ENCODE results near the gene FBLN2. TPM values are rescaled to one million over a fixed set of nuclear protein-coding genes. Genes with fewer than 3 reads are reported as not detected.

FBLN2 gene
- total and polyA plus RNA-seq, 8 donors = 1.8 to 143 (median 11.9) TPM

GRCh38 chr3:13588993-13589392, 40.1 kb downstream of the FBLN2 start:
- 87 to 96% (median 92%) methylated on average over 4 of the region's 4 CpGs for WGBS, 5 donors

GRCh38 chr3:13590841-13591520, 42.1 kb downstream of the FBLN2 start:
- H3K36me3 ChIP-seq = no peaks in the 10 kb centered on the region
- WGBS, 5 donors = 89 to 97% (median 95%) methylated on average over 3 of the region's 3 CpGs
- H3K9me3 ChIP-seq = no peaks in the 10 kb centered on the region
- no peak for DNase-seq
- no peaks in the 10 kb centered on the region for H3K4me1 ChIP-seq
- intact Hi-C loops (cut with DNase I; ENCODE audit: low total_unique reads) = no loop called here
- H3K4me3 ChIP-seq = no peak overlapping the region
- TF ChIP-seq EP300 (IDR thresholded peaks at IDR 0.05) (no peak), POLR2AphosphoS5 (IDR thresholded peaks at IDR 0.05) (no peak), CTCF (IDR thresholded peaks at IDR 0.05) (no peak), POLR2A (IDR thresholded peaks at IDR 0.05) (no peak)
- no peak overlapping the region for H3K27ac ChIP-seq
- peaks cover 0 to 17% (median 12%) of the 10 kb centered on the region in 3 donors for H3K27me3 ChIP-seq

More at GRCh38 chr3:13588993-13589392, 40.1 kb downstream of the FBLN2 start:
- H3K27ac ChIP-seq = no peak overlapping the region
- H3K4me3 ChIP-seq = no peak overlapping the region
- DNase-seq = no peak
- intact Hi-C loops (cut with DNase I; ENCODE audit: low total_unique reads) = no loop called here
- H3K36me3 ChIP-seq = no peaks in the 10 kb centered on the region
- peaks cover 0 to under 1% (median 0%) of the 10 kb centered on the region in 3 donors for H3K27me3 ChIP-seq
- no peak for TF ChIP-seq POLR2A (IDR thresholded peaks at IDR 0.05)
- no peak for TF ChIP-seq EP300 (IDR thresholded peaks at IDR 0.05)
- TF ChIP-seq CTCF (IDR thresholded peaks at IDR 0.05) = no peak
- no peak for TF ChIP-seq POLR2AphosphoS5 (IDR thresholded peaks at IDR 0.05)
- no peaks in the 10 kb centered on the region for H3K4me1 ChIP-seq
- H3K9me3 ChIP-seq = no peaks in the 10 kb centered on the region

GRCh38 chr3:13593615-13594014, 44.7 kb downstream of the FBLN2 start:
- TF ChIP-seq EP300 (IDR thresholded peaks at IDR 0.05) (no peak), CTCF (IDR thresholded peaks at IDR 0.05) (no peak), POLR2A (IDR thresholded peaks at IDR 0.05) (no peak), POLR2AphosphoS5 (IDR thresholded peaks at IDR 0.05) (no peak)
- Histone ChIP-seq H3K27ac (no peak overlapping the region), H3K4me1 (no peaks in the 10 kb centered on the region), H3K4me3 (no peak overlapping the region), H3K27me3 (peaks cover 0 to 29% (median 12%) of the 10 kb centered on the region in 3 donors), H3K9me3 (no peaks in the 10 kb centered on the region), H3K36me3 (no peaks in the 10 kb centered on the region)
- WGBS, 5 donors = 89 to 94% (median 91%) methylated on average over 10 of the region's 10 CpGs
- no peak for DNase-seq
- intact Hi-C loops (cut with DNase I; ENCODE audit: low total_unique reads) = no loop called here

GRCh38 chr3:13594146-13594545, 45.2 kb downstream of the FBLN2 start:
- 70 to 86% (median 80%) methylated on average over 7 to 8 of the region's 8 CpGs for WGBS, 5 donors
- H3K27ac ChIP-seq = no peak overlapping the region
- H3K4me1 ChIP-seq = no peaks in the 10 kb centered on the region
- no peaks in the 10 kb centered on the region for H3K36me3 ChIP-seq
- no peaks in the 10 kb centered on the region for H3K9me3 ChIP-seq
- peaks cover 0 to 31% (median 12%) of the 10 kb centered on the region in 3 donors for H3K27me3 ChIP-seq
- DNase-seq = no peak
- TF ChIP-seq CTCF (IDR thresholded peaks at IDR 0.05) = no peak
- no peak for TF ChIP-seq POLR2AphosphoS5 (IDR thresholded peaks at IDR 0.05)
- no peak for TF ChIP-seq POLR2A (IDR thresholded peaks at IDR 0.05)
- TF ChIP-seq EP300 (IDR thresholded peaks at IDR 0.05) = no peak
- no peak overlapping the region for H3K4me3 ChIP-seq
- intact Hi-C loops (cut with DNase I; ENCODE audit: low total_unique reads) = no loop called here
